HG03175 (cell line): ENCODE data around the gene METTL16.
"Not testable (repeated sequence)": the region's sequence is repeated elsewhere in the genome, so short reads cannot be mapped to it uniquely, and the experiment has no call there.

Source experiments
- ATAC-seq: cut with Tn5 transposase; IDR thresholded peaks from one replicate; pipeline ENCODE4 v1.9.1; 2021; ENCODE audit warnings: mild to moderate bottlenecking, moderate library complexity; ENCODE audit not compliant: unreplicated experiment

The METTL16 gene, protein sequence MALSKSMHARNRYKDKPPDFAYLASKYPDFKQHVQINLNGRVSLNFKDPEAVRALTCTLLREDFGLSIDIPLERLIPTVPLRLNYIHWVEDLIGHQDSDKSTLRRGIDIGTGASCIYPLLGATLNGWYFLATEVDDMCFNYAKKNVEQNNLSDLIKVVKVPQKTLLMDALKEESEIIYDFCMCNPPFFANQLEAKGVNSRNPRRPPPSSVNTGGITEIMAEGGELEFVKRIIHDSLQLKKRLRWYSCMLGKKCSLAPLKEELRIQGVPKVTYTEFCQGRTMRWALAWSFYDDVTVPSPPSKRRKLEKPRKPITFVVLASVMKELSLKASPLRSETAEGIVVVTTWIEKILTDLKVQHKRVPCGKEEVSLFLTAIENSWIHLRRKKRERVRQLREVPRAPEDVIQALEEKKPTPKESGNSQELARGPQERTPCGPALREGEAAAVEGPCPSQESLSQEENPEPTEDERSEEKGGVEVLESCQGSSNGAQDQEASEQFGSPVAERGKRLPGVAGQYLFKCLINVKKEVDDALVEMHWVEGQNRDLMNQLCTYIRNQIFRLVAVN

DNA sequence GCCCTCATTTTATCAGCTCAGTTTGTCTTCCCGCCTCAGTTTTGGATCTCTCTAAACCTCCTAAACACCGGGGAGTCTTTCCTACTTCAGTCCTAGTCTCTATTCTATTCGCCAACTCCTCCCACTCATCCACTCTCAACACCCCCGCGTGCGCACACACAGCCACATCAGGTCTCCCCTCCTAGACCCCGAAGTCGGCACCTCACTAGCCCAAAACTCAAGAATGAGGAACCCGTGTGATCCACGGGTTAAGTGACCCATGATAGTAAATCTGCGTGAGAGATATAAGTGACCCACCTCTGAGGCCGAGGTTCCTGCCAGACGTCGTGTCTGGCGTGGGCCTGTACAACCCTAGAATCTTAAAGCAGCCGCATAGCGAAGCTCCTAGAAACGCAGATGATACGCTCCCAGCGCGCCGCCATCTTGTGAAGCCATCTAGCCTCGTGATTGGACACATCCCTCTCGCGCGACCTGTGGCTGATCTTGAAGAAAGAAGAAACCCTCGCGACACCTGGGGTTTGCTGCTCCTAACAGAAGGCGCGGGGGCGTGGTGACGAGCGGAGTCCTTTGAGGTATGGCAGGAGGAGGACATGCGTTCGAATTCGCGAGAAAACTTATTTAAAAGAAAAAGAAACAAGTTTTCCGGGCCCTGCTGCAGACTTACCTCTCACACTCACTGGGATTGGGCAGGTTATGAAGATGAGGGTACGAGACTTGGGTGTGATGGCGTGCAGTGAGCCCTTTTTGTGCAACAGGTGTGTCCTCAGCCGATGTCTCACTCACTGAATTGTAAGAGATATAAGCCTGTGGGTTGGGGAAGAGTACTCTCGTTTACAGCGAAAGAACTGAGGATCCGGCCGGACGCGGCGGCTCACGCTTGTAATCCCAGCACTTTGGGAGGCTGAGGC lies at the start of gene METTL16:
METTL16 (minus strand) TSS at position 427 of the 908 bp plus-strand sequence. CDS start 9,557 bp downstream, outside the sequence.
- ATAC-seq: peak; percentile 95

DNA sequence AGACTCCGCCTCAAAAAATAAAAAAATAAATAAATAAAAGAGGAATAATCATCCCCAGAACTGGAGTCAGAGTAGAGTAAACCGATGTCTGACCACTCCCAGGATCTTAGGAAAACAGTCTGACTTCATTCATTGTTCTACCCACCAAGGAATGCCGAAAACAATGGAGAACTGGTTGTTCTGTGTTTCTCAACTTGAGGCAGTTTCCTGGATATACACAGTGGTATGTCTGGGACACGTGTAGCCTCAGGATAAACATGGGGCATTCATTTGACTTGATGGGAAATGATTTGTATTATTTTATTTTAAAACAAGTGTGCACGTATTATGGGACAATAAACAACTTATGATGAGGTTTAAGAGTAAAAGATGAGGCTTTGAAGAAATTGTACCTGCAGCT lies 49.0 kb upstream of the METTL16 start:
- no peak for ATAC-seq

DNA sequence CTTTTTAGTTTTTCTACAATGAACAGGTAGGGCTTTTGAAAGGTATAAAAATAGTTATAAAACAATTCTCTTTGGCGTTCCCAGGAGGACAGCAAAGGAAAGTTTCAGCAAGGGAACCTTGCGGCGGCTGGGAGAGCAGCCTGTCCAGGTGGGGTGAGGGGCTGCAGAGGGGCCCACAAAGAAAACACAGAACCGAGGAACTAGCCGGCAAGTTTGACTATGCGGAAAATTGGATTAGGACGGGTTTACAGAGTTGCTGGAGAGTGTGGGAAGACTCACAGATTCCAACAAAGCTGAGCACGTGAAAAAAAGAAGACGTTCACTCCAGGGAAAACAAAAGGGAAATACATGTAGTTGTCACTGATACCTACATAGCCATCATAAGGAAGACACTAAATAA lies 40.2 kb upstream of the METTL16 start:
- ATAC-seq: no peak

DNA sequence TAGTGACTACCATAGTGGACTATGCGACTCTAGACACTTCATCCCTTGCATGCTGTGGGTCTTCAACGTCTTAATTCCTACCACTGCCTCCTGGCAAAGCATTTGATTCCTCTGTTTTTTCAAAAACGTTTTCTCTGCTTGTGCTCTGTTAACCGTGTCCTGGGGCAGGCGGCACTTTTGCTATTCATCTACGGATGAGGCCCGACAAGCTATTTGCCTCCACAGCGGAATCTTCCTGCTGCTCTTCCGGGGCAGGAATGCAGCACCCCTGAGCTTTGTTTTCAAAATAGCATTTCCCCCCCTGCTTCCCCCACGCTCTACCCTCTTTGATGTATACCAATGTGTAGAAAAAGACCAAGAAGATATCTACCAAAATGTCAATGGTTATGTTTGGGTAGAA lies 39.8 kb upstream of the METTL16 start:
- ATAC-seq: no peak

DNA sequence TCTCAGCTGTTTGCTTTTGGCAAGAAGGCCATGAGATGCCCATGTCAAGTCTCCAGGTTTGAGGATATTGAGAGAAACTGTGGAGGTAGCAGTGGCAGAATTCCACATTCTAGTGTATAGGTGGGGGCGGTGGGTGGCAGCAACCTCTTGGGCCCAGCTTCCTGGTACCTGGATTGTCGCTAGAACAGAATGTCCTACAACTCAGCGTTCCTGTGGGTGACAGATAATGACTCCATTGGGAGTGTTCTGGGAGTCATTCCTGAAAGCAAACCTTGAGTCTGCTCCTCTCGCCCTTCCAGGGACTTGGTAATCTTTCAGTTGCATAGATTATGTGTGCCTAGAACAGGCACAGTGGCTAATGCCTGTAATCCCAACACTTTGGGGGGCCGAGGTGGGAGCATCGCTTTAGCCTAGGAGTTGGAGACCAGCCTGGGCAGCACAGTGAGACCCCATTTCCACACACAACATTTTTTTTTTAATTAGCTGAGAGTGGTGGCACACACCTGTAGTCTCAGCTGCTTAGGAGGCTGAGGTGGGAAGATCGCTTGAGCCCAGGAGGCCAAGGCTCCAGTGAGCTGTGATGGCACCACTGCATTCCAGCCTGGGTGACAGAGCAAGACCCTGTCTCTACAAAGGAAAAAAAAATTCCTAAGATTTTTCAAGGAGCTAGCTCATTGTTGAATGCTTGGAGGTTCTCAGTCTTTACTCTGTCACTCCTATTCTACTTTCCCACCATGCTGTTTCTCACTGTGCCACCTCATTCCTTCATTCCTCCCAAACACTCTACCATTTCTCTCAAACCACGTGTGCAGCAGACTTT lies 37.9 kb upstream of the METTL16 start:
- no peak for ATAC-seq

DNA sequence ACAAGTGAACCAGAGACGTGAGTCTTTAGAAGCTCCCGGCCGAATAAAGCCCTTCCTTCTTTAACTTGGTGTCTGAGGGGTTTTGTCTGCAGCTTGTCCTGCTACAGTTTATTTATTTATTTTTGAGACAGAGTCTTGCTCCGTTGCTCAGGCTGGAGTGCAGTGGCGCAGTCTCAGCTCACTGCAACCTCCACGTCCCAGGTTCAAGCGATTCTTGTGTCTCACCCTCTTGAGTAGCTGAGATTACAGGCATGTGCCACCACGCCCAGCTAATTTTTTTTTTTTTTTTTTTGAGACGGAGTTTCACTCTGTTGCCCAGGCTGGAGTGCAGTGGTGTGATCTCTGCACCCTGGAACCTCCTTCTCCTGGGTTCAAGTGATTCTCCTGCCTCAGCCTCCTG lies 36.3 kb upstream of the METTL16 start:
- ATAC-seq: not testable (repeated sequence)

DNA sequence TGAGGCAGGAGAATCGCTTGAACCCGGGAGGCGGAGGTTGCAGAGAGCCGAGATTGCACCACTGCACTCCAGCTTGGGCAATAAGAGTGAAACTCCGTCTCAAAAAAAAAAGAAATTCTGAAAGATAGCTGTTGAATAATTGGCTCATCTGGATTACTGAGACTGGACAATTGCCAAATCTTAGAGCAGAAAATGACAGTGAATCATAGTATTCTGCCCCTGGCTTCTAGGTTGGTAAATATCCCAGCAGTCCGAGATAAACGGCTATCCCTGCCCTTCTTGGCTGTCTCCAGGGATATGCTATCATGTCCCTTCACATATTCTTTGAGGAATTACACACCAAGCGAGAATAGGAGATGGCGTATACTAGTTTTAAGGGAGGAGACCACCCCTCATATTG lies 35.5 kb upstream of the METTL16 start:
- ATAC-seq: no peak

DNA sequence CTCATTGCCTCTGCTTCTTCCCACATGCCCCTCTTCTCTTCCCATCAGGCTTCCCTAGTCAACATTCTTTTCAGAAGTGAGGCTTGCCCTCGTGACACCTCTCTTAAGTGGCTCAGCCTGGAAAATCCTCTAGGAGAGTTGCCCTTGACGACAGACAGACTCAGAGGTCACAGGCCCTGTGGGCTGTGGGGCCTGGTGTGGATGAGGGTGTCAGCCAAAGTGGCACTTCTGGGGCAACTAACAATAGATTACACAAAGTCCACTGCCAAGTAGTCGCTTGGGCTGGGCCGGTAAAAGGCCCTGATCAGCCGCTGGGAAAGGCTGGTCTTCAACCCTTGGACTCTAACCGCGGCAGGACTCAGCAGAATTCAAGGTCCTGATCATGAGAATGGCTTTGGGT lies 33.7 kb upstream of the METTL16 start:
- ATAC-seq: no peak

DNA sequence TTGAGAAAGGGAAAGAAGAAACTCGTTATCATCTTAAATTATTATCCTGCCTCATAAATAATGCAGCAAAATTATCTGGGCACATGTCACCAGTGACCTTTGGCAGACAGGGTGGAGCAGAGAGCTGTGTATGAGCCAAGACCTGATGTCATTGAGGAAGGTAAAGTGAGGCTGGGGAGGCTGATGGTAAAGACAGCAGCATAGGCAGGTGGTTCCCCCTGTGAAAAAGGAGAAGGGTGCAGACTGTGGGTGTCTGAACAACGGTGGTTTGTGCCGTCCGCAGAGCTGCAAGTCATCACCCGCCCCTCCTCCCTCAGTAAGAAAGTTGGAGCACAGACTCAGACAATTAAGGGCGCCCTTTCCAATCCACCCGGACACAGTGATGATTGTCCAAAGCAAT lies 30.8 kb upstream of the METTL16 start:
- ATAC-seq: no peak

DNA sequence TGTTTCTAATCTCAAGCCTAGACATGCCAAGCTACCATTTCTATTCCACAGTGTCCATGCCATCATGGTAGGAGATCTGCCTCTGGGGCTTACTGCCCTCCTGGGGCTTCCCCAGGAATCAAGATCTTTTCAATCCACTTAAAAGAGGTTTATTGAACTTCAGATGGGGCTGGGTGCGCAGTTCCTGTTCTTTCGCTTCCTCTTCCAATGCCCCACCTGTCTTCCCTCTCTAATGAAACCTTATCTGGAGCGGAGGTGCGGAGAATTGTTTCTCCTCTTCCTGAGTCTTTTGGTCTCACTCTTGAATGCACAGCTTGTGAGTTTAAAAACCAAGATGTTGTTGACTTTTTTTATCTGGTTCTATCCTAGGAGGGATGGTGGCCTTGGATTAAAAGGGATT lies 30.4 kb upstream of the METTL16 start:
- no peak for ATAC-seq

DNA sequence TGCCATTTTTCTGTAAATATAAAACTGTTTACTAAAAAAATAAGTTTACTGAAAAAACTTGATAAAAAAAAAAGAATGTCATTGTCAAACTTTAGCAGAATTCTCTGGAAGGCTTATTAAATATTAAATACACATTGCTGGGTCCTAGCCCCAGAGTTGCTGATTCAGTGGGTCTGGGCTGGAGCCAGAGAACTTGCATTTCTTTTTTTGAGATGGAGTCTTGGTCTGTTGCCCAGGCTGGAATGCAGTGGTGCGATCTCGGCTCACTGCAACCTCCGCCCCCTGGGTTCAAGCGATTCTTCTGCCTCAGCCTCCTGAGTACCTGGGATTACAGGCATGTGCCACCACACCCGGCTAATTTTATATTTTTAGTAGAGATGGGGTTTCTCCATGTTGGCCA lies 25.9 kb upstream of the METTL16 start:
- not testable (repeated sequence) for ATAC-seq

DNA sequence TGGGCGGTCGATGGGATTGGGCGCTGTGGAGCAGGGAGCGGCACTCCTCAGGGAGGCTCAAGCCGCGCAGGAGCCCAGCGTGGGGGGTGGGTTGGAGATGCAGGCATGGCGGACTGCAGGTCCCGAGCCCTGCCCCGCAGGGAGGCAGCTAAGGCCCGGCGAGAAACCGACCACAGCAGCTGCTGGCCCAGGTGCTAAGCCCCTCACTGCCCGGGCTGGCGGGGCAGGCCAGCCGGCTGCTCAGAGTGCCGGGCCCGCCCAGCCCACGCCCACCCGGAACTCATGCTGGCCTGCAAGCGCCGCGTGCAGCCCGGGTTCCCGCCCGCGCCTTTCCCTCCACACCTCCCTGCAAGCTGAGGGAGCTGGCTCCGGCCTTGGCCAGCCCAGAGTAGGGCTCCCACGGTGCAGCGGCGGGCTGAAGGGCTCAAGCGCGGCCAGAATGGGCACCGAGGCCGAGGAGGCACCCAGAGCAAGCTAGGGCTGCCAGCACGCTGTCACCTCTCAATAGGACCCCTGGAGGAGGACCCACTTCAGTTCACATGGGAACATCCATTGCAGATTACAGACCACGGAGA lies 20.5 kb upstream of the METTL16 start:
- ATAC-seq: no peak

DNA sequence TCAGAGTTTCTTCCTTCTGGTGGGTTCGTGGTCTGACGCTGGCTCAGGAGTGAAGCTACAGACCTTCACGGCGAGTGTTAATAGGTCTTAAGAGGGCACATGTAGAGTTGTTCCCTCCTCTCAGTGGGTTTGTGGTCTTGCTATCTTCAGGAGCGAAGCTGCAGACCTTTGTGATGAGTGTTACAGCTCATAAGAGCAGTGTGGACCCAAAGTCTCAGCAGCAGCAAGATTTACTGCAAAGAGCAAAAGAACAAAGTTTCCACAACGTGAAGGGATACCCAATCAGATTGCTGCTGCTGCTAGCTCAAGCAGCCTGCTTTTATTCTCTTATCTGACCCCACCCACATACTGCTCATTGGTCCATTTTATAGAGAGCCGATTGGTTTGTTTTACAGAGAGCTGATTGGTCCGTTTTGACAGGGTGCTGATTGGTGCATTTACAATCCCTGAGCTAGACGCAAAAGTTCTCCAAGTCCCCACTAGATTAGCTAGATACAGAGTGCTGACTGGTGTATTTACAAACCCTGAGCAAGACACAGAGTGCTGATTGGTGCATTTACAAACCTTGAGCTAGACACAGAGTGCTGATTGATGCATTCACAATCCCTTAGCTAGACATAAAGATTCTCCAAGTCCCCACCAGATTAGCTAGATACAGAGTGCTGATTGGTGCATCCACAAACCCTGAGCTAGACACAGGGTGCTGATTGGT lies 19.7 kb upstream of the METTL16 start:
- ATAC-seq: not testable (repeated sequence)

DNA sequence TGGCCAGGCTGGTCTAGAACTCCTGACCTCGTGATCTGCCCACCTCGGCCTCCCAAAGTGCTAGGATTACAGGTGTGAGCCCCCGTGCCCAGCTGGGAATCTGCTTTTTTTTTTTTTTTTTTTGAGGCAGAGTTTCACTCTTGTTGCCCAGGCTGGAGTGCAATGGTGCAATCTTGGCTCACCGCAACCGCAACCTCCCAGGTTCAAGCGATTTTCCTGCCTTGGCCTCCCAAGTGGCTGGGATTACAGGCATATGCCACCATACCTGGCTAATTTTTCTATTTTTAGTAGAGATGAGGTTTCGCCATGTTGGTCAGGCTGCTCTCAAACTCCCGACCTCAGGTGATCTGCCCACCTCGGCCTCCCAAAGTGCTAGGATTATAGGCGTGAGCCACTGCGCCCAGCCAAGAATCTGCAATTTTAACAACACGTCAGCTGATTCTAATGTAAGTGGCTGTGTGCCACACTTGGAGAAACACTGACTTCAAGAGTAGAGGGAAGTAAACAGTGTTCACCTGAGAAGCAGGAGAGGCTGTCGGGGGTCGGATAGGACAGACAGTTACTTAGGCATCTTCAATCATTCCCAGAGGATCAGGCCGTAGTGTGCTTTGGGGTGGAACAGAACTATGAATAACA lies 10.2 kb upstream of the METTL16 start:
- not testable (repeated sequence) for ATAC-seq

DNA sequence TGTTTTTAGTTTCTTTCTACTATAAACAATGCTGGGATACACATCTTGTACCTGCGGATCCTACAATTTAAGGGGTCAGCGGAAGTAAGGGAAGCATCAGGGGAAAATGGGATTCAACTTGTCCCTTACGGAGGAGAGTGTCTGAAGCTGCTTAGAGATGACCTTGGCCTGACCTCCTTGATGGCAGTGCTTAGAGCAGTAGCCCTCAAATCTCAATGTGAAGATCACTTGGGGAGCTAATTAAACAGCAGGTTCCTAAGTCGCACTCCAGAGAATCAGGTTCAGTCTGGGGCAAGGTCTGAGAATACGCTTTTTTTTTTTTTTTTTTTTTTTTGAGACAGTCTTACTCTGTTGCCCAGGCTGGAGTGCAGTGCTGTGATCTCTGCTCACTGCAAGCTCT lies 9.6 kb upstream of the METTL16 start:
- no peak for ATAC-seq

DNA sequence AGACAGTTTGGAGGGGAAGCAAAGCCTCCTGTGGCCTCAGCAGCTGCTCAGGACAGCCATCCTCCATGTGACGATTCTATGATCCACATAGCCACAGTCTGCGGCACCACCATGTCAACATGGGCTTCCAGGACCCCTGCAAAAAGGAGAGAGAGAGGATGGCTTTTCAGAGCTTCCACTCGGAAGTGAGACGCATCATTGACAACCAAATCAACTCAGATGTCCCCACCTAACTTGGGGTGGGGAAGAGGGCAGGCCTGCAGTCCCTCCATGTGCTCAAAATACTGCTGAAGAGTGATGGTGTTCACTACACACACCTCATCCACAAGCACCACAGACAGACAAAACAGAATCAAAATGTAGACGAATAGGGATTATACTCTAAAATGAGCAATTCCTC lies 5.9 kb upstream of the METTL16 start:
- no peak for ATAC-seq

DNA sequence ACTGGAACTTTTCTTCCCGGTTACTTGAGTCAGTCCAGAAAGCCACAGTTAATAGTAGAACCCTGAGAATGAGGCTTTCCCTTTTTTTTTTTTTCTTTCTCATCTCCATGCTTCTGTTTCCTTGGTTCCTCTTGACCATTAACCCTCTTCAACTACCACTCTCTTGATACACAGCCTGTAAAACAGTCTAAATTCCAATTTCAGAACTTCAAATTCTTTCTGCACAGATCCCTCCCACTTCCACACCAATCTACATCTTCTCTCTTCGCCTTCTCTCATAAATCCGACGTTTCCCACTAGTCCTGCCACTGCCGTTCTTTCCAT lies 588 bp downstream of the METTL16 start:
- no peak for ATAC-seq

DNA sequence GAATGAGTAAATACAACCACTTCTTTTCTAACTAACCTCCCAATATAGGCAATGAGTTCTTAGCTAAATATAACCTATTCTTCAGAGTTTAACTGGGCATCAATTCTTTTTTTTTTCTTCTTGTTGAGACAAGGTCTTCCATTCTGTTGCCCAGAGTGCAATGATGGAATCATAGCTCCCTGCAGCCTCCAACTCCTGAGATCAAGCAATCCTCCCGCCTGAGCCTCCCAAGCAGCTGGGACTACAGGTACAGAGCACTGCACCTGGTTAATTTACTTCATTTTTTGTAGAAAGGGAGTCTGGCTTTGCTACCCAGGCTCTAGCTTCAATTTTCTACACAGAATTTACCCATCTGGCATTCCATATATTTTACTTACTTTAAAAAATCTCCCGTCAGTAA lies 1.1 kb downstream of the METTL16 start:
- no peak for ATAC-seq

DNA sequence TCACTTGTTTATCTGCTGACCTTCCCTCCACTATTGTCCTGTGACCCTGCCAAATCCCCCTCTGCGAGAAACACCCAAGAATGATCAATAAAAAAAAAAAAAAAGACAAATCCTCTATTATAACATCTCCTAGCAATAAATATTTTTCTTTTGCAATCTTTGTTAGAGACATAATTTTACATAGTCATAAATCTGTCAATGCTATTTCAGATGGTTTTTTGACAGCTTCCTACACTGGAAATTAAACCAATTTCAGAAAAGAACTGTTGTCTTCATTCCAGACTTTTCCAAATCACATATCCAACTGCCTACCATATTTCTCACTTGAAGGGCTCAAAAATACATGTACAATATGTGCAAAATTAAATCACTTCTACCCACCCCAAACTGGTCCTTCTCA lies 3.7 kb downstream of the METTL16 start:
- no peak for ATAC-seq
